IMR-90 (cell line): Measurements from ENCODE around the gene GPSM1. TPM values are rescaled to one million over a fixed set of nuclear protein-coding genes. Genes with fewer than 3 reads are reported as not detected.

Experiments used
- ATAC-seq: fragments of 200-7000 bp; cut with Tn5 transposase; 2 replicates; pipeline ENCODE4 v1.9.1; 2020; ENCODE audit warnings: low read depth, mild to moderate bottlenecking, moderate library complexity
- BruUV-seq: library from RNA; stranded (reverse); fragments of 400-500 nt; replicated peaks from 2 replicates; lab custom pipeline; 2021; lab: Mats Ljungman, UMichigan
- CTCF ChIA-PET: fragments of 300-600 bp; formaldehyde crosslinking; extraction: SDS; loops from one replicate; lab custom pipeline; 2021; ENCODE audit warnings: antibody characterized with exemption; lab: Yijun Ruan, JAX
- POLR2A ChIA-PET: fragments of 300-600 bp; sonication (Branson Sonifier 250); formaldehyde crosslinking; loops from one replicate; lab custom pipeline; 2022; ENCODE audit warnings: antibody characterized with exemption; ENCODE audit not compliant: unreplicated experiment; lab: Charles Lee
- DNase-seq: peaks from one replicate; pipeline ENCODE4 v3.0.0; 2013
- H2AFZ ChIP-seq: replicated peaks from 2 replicates; pipeline ENCODE3; 2013; ENCODE audit warnings: low read length, mild to moderate bottlenecking; ENCODE audit not compliant: poor library complexity
- H2AK5ac ChIP-seq: 2 replicates; pipeline ENCODE4 v1.6.1; 2013; ENCODE audit warnings: low read depth, low read length, inconsistent platforms
- H2AK9ac ChIP-seq: replicated peaks from 2 replicates; pipeline ENCODE3; 2013; ENCODE audit warnings: mild to moderate bottlenecking, low read depth, low read length, moderate library complexity; ENCODE audit not compliant: poor library complexity
- H2BK120ac ChIP-seq: 2 replicates; pipeline ENCODE4 v1.6.1; 2013; ENCODE audit warnings: low read depth, low read length, inconsistent platforms
- H2BK15ac ChIP-seq: 3 replicates; pipeline ENCODE4 v1.6.1; 2013; ENCODE audit warnings: low read depth, low read length, inconsistent platforms
- H2BK20ac ChIP-seq: 2 replicates; pipeline ENCODE4 v1.6.1; 2013; ENCODE audit warnings: low read depth, mild to moderate bottlenecking, inconsistent platforms, low read length, moderate library complexity
- H2BK5ac ChIP-seq: 2 replicates; pipeline ENCODE4 v1.6.1; 2013; ENCODE audit warnings: mild to moderate bottlenecking, low read depth, low read length, inconsistent platforms; ENCODE audit not compliant: poor library complexity, severe bottlenecking
- H3K14ac ChIP-seq: replicated peaks from 2 replicates; pipeline ENCODE4 v1.6.1; 2013; ENCODE audit warnings: low read depth, low read length, inconsistent platforms
- H3K18ac ChIP-seq: 2 replicates; pipeline ENCODE4 v1.6.1; 2013; ENCODE audit warnings: low read depth, low read length, control low read depth
- H3K23ac ChIP-seq: 2 replicates; pipeline ENCODE4 v1.6.1; 2013; ENCODE audit warnings: low read depth, low read length, inconsistent platforms
- H3K27ac ChIP-seq: 2 replicates; pipeline ENCODE4 v1.5.1; 2013; ENCODE audit warnings: mild to moderate bottlenecking, control low read depth, low read length; ENCODE audit not compliant: insufficient read depth
- H3K27me3 ChIP-seq: 2 replicates; pipeline ENCODE4 v1.6.1; 2013; ENCODE audit warnings: low read length; ENCODE audit not compliant: control insufficient read depth, insufficient read depth
- H3K36me3 ChIP-seq: 2 replicates; pipeline ENCODE4 v1.6.1; 2013; ENCODE audit warnings: low read length, mixed read lengths; ENCODE audit not compliant: control insufficient read depth, insufficient read depth
- H3K4ac ChIP-seq: 2 replicates; pipeline ENCODE4 v1.6.1; 2013; ENCODE audit warnings: low read depth, low read length, inconsistent platforms
- H3K4me1 ChIP-seq: 2 replicates; pipeline ENCODE4 v1.6.1; 2013; ENCODE audit warnings: low read length, mixed read lengths; ENCODE audit not compliant: control insufficient read depth, insufficient read depth
- H3K4me2 ChIP-seq: 2 replicates; pipeline ENCODE4 v1.6.1; 2013; ENCODE audit warnings: low read depth, mild to moderate bottlenecking, control low read depth, low read length, moderate library complexity
- H3K4me3 ChIP-seq: 2 replicates; pipeline ENCODE4 v1.5.1; 2013; ENCODE audit warnings: low read depth, mild to moderate bottlenecking, control low read depth, low read length, moderate library complexity; ENCODE audit not compliant: insufficient read depth
- H3K56ac ChIP-seq: 2 replicates; pipeline ENCODE4 v1.6.1; 2013; ENCODE audit warnings: low read length, inconsistent platforms; ENCODE audit not compliant: insufficient read depth; ENCODE audit errors: extremely low read depth
- H3K79me1 ChIP-seq, 2 experiments: 2 replicates each; pipeline ENCODE4 v1.6.1; 2013; ENCODE audit warnings: low read length in 2 of 2, inconsistent platforms in 1 of 2, low read depth in 1 of 2
- H3K9ac ChIP-seq: 2 replicates; pipeline ENCODE4 v1.6.1; 2013; ENCODE audit warnings: low read depth, low read length, control low read depth
- H3K9me1 ChIP-seq: 2 replicates; pipeline ENCODE4 v1.6.1; 2013; ENCODE audit warnings: low read length, inconsistent platforms; ENCODE audit not compliant: insufficient read depth
- H3K9me3 ChIP-seq: 2 replicates; pipeline ENCODE4 v1.6.1; 2013; ENCODE audit warnings: low read length; ENCODE audit not compliant: control insufficient read depth, insufficient read depth
- H4K20me1 ChIP-seq: 2 replicates; pipeline ENCODE4 v1.6.1; 2013; ENCODE audit warnings: low read length, inconsistent platforms; ENCODE audit not compliant: insufficient read depth
- H4K5ac ChIP-seq: 2 replicates; pipeline ENCODE4 v1.6.1; 2013; ENCODE audit warnings: mild to moderate bottlenecking, low read depth, low read length, control low read depth
- H4K8ac ChIP-seq, 2 experiments: 2 replicates each; pipeline ENCODE4 v1.6.1; 2013; ENCODE audit warnings: low read depth in 2 of 2, low read length in 2 of 2, control low read depth in 1 of 2, inconsistent platforms in 1 of 2
- H4K91ac ChIP-seq: 2 replicates; pipeline ENCODE4 v1.6.1; 2013; ENCODE audit warnings: low read depth, low read length, inconsistent platforms; ENCODE audit not compliant: insufficient read depth
- CEBPB ChIP-seq: IDR thresholded peaks from 2 replicates; pipeline ENCODE4 v1.6.1; 2012; ENCODE audit warnings: low read depth, low read length, improper control_type of control experiment
- CHD1 ChIP-seq: IDR thresholded peaks from 2 replicates; pipeline ENCODE4 v1.6.1; 2012; ENCODE audit warnings: low read depth, low read length, improper control_type of control experiment
- RCOR1 ChIP-seq: IDR thresholded peaks from 2 replicates; pipeline ENCODE4 v1.6.1; 2012; ENCODE audit warnings: mild to moderate bottlenecking, low read length, improper control_type of control experiment; ENCODE audit not compliant: insufficient replicate concordance
- RFX5 ChIP-seq: IDR thresholded peaks from 2 replicates; pipeline ENCODE4 v1.8.0; 2012; ENCODE audit warnings: low read depth, mild to moderate bottlenecking, low read length, moderate library complexity
- WGBS, 2 experiments: methylation state at CpG; one replicate each; pipeline versions ENCODE4 v1.1.5 to v1.1.7; 2013; ENCODE audit warnings: missing lambda C conversion rate in 2 of 2; ENCODE audit not compliant: insufficient read length in 1 of 2; ENCODE audit errors: extremely low coverage in 2 of 2; 5-methylcytosine and 5-hydroxymethylcytosine counted together
- dilution Hi-C: fragments of 300-500 bp; cut with HindIII; formaldehyde crosslinking; loops from one replicate; pipeline ENCODE4 v1.14.3; 2018; ENCODE audit warnings: low sequenced_read_pairs; ENCODE audit not compliant: unreplicated experiment
- in situ Hi-C: fragments of 300-500 bp; cut with MboI; formaldehyde crosslinking; loops from 3 replicates; pipeline ENCODE4 v1.14.3; 2019; ENCODE audit warnings: low sequenced_read_pairs, inconsistent platforms, mixed read lengths
- intact Hi-C: fragments of 100-400 bp; cut with micrococcal nuclease; formaldehyde crosslinking; loops from 2 replicates; pipeline ENCODE4 v1.10.0; 2022
- polyA plus RNA-seq, 3 experiments: library from polyadenylated mRNA; depleted of rRNA; stranded (reverse); fragments of >200 nt; gene quantifications; 2 replicates each; pipeline ENCODE4 v1.2.3, GENCODE V29; 2012; ENCODE audit warnings: low replicate concordance in 1 of 3
- total RNA-seq: library from RNA; depleted of rRNA; stranded (reverse); fragments of >200 nt; gene quantifications from 2 replicates; pipeline ENCODE4 v1.2.3, GENCODE V29; 2012

Gene GPSM1
- total and polyA plus RNA-seq, 2 of the 4 experiments (the other 2 are of a cell fraction), result 28.7 to 71.2 TPM

GRCh38 chr9:136355616-136356557, 28.5 kb downstream of the GPSM1 start:
- no TSS peak for BruUV-seq
- no peak overlapping the region for H4K8ac ChIP-seq
- in situ Hi-C loops, result no loop called here
- H3K9ac ChIP-seq, result no peak overlapping the region
- no peak overlapping the region for H4K91ac ChIP-seq
- H4K5ac ChIP-seq, result no peak overlapping the region
- peaks cover 29% of the 10 kb centered on the region for H3K4me1 ChIP-seq
- H3K79me1 ChIP-seq, result peaks cover 0 to 45% of the 10 kb centered on the region in 2 experiments; a peak in 2 of 4 replicates
- no peak overlapping the region for H2BK5ac ChIP-seq
- no peak overlapping the region for H3K14ac ChIP-seq
- DNase-seq, result no peak
- 85% methylated on average over 20 of the region's 54 CpGs; no CpG with 5 or more reads in 1 of the 2 experiments for WGBS, 2 experiments
- dilution Hi-C loops, result no loop called here
- no peak overlapping the region for H2AK5ac ChIP-seq
- intact Hi-C loops, result no loop called here
- no peak overlapping the region; the same call in 1 of the 2 replicates for H3K27ac ChIP-seq
- TF ChIP-seq CEBPB, result no peak
- TF ChIP-seq RFX5, result no peak
- TF ChIP-seq CHD1, result no peak
- no peak for TF ChIP-seq RCOR1
- no peak overlapping the region for H2BK20ac ChIP-seq
- peak overlapping the region; percentile 67 for H2AK9ac ChIP-seq
- no peak for ATAC-seq
- peaks cover 5% of the 10 kb centered on the region for H3K9me1 ChIP-seq
- H3K56ac ChIP-seq, result no peak overlapping the region
- no peak overlapping the region for H2BK15ac ChIP-seq
- H3K4me3 ChIP-seq, result no peak overlapping the region
- H3K27me3 ChIP-seq, result no peaks in the 10 kb centered on the region
- no peak overlapping the region for H3K23ac ChIP-seq
- no peak overlapping the region for H3K4ac ChIP-seq
- H3K18ac ChIP-seq, result no peak overlapping the region
- no peaks in the 10 kb centered on the region for H3K9me3 ChIP-seq
- POLR2A ChIA-PET, result no interaction called here
- no peak overlapping the region for H3K4me2 ChIP-seq
- no peak overlapping the region for H2AFZ ChIP-seq
- peaks cover 60% of the 10 kb centered on the region for H3K36me3 ChIP-seq
- CTCF ChIA-PET, result no interaction called here
- H2BK120ac ChIP-seq, result no peak overlapping the region
- H4K20me1 ChIP-seq, result peaks cover 34% of the 10 kb centered on the region
